ENCODE data around the gene TNNT2. TPM values are rescaled to one million over a fixed set of nuclear protein-coding genes. Genes with fewer than 3 reads are reported as not detected.

TNNT2 gene
- total and polyA plus RNA-seq, 4 donors, result 0.17 to 0.28 (median 0.25) TPM; not detected in 1

DNA sequence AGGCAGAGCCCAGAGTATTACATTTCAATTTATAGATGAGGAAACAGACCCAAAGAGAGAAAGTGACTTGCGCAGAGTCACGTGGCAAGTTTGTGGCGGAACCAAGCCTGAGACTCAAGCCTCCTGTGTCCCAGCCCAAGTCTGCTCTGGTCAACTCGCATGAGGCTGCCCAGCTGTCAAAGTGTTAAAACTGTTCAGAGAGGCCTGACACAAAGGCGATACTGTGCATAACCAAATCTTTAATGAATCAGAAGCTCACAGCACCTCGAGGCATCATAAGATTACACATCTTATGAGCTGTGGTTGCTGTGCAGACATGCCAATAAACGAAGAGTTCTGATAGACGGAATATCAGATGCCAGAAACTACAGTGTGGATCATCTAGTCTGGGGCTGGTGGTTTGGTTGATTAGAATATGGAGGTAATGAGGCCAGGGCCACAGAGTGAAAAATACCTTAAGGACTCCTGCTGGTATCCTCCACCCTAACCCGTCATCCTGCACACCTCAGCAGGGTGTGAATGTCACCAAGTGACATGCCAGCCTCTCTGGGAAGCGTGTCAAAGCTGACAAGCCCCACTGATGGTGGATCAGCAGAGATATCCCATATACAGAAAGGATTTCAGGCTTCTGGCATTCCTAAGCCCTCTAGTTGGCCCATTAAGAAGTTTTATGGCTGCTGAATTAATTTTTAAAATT, 42.2 kb downstream of the TNNT2 start:
- WGBS, result 90% methylated on average over 10 of the region's 10 CpGs
- H3K4me1 ChIP-seq (ENCODE audit: control insufficient read depth in 4 of 4, insufficient read depth in 4 of 4, low read length in 3 of 4), result no peaks in the 10 kb centered on the region
- TF ChIP-seq TAF1 (conservative IDR thresholded peaks at IDR 0.05) (no peak), FOXA1 (IDR thresholded peaks at IDR 0.05) (no peak), EGR1 (IDR thresholded peaks at IDR 0.05; ENCODE audit: low read depth in 2 of 2) (no peak), HNF4A (conservative IDR thresholded peaks at IDR 0.05) (no peak), FOXA2 (IDR thresholded peaks at IDR 0.05) (no peak), JUND (IDR thresholded peaks at IDR 0.05) (no peak)
- TF ChIP-seq, protein P1, sequence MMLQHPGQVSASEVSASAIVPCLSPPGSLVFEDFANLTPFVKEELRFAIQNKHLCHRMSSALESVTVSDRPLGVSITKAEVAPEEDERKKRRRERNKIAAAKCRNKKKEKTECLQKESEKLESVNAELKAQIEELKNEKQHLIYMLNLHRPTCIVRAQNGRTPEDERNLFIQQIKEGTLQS (IDR thresholded peaks at IDR 0.05), result no peak
- TF ChIP-seq, protein P2, sequence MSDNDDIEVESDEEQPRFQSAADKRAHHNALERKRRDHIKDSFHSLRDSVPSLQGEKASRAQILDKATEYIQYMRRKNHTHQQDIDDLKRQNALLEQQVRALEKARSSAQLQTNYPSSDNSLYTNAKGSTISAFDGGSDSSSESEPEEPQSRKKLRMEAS (IDR thresholded peaks at IDR 0.05), result no peak
- DNase-seq (ENCODE audit: low spot score), result no peak
- H3K9ac ChIP-seq (ENCODE audit: low read depth in 1 of 2, low read length in 2 of 2), result no peak overlapping the region
- H3K36me3 ChIP-seq (ENCODE audit: control insufficient read depth in 4 of 4, insufficient read depth in 3 of 4, low read depth in 1 of 4, low read length in 3 of 4), result no peaks in the 10 kb centered on the region
- no peaks in the 10 kb centered on the region for H3K9me3 ChIP-seq (ENCODE audit: control insufficient read depth in 4 of 4, low read length in 3 of 4)
- no peak overlapping the region for H3K4me3 ChIP-seq (ENCODE audit: low read depth in 1 of 3, low read length in 3 of 3)
- no peaks in the 10 kb centered on the region for H3K27me3 ChIP-seq (ENCODE audit: control insufficient read depth in 4 of 4, insufficient read depth in 4 of 4, low read length in 3 of 4)
- H3K27ac ChIP-seq (ENCODE audit: low read depth in 1 of 2, low read length in 2 of 2), result no peak overlapping the region

DNA sequence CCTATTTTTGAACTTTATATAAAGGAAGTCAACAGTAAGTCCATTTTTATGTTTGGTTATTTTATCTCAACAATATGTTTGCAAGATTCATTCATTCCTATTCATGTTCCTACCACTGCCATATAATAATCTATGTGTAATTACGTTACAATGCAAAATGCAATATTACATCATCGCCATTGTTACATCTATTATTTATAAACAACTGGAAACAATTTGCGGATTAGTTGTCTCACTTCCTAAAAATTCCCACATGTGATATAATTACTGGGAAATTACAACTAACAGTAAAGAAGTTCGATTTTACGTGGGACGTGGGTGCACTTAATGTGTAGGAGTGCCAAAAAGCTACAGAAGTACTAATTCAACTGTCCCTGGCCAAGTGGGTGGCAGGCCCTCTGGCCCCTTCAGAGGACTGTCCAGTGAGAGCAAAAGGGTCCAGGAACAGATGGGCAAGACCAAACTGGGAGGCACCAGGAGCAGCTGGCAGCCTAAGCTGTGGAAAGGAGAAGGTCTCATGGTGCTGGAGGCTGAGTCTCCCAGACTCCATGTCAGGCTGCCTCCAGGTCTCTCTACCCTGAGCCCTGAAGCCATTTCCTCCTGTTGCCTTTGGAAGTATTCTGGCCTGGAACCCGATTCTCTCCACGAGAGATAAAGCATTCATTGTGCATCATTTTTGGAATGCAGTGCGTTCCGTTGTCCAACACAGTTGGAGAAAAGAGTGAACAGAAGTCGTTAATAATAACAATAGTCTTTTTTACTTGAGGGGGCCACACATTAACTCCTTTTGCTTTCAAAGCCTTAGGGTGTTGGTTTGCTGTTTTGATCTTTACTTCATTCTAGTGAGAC, 42.9 kb downstream of the TNNT2 start:
- Histone ChIP-seq H3K27me3 (ENCODE audit: control insufficient read depth in 4 of 4, insufficient read depth in 4 of 4, low read length in 3 of 4) (no peaks in the 10 kb centered on the region), H3K4me3 (ENCODE audit: low read depth in 1 of 3, low read length in 3 of 3) (no peak overlapping the region), H3K9ac (ENCODE audit: low read depth in 1 of 2, low read length in 2 of 2) (no peak overlapping the region), H3K27ac (ENCODE audit: low read depth in 1 of 2, low read length in 2 of 2) (no peak overlapping the region), H3K4me1 (ENCODE audit: control insufficient read depth in 4 of 4, insufficient read depth in 4 of 4, low read length in 3 of 4) (no peaks in the 10 kb centered on the region), H3K36me3 (ENCODE audit: control insufficient read depth in 4 of 4, insufficient read depth in 3 of 4, low read depth in 1 of 4, low read length in 3 of 4) (no peaks in the 10 kb centered on the region), H3K9me3 (ENCODE audit: control insufficient read depth in 4 of 4, low read length in 3 of 4) (no peaks in the 10 kb centered on the region)
- WGBS, result 89% methylated on average over 11 of the region's 11 CpGs
- DNase-seq (ENCODE audit: low spot score), result no peak
- TF ChIP-seq, protein P2 (IDR thresholded peaks at IDR 0.05), result no peak
- TF ChIP-seq, protein P3, sequence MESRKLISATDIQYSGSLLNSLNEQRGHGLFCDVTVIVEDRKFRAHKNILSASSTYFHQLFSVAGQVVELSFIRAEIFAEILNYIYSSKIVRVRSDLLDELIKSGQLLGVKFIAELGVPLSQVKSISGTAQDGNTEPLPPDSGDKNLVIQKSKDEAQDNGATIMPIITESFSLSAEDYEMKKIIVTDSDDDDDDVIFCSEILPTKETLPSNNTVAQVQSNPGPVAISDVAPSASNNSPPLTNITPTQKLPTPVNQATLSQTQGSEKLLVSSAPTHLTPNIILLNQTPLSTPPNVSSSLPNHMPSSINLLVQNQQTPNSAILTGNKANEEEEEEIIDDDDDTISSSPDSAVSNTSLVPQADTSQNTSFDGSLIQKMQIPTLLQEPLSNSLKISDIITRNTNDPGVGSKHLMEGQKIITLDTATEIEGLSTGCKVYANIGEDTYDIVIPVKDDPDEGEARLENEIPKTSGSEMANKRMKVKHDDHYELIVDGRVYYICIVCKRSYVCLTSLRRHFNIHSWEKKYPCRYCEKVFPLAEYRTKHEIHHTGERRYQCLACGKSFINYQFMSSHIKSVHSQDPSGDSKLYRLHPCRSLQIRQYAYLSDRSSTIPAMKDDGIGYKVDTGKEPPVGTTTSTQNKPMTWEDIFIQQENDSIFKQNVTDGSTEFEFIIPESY (IDR thresholded peaks at IDR 0.05), result no peak
- no peak for TF ChIP-seq YY1 (IDR thresholded peaks at IDR 0.05)
- TF ChIP-seq HNF4G (IDR thresholded peaks at IDR 0.05), result no peak
- TF ChIP-seq TAF1 (conservative IDR thresholded peaks at IDR 0.05), result no peak
- no peak for TF ChIP-seq EGR1 (IDR thresholded peaks at IDR 0.05; ENCODE audit: low read depth in 2 of 2)
- no peak for TF ChIP-seq FOXA1 (IDR thresholded peaks at IDR 0.05)
- TF ChIP-seq, protein P1 (IDR thresholded peaks at IDR 0.05), result no peak
- TF ChIP-seq, protein P4, sequence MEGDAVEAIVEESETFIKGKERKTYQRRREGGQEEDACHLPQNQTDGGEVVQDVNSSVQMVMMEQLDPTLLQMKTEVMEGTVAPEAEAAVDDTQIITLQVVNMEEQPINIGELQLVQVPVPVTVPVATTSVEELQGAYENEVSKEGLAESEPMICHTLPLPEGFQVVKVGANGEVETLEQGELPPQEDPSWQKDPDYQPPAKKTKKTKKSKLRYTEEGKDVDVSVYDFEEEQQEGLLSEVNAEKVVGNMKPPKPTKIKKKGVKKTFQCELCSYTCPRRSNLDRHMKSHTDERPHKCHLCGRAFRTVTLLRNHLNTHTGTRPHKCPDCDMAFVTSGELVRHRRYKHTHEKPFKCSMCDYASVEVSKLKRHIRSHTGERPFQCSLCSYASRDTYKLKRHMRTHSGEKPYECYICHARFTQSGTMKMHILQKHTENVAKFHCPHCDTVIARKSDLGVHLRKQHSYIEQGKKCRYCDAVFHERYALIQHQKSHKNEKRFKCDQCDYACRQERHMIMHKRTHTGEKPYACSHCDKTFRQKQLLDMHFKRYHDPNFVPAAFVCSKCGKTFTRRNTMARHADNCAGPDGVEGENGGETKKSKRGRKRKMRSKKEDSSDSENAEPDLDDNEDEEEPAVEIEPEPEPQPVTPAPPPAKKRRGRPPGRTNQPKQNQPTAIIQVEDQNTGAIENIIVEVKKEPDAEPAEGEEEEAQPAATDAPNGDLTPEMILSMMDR (IDR thresholded peaks at IDR 0.05; ENCODE audit: low read depth, low read length, missing input control), result no peak
- TF ChIP-seq RXRA (IDR thresholded peaks at IDR 0.05), result no peak
